Mammary epithelial cell (primary cell): ENCODE measurements around the gene WAS.

Source experiments
- EZH2 ChIP-seq: IDR thresholded peaks from 2 replicates; pipeline ENCODE4 v1.6.1; 2012; ENCODE audit warnings: low read length, inconsistent platforms, borderline replicate concordance
- TF ChIP-seq, protein P1 (sequence below), 2 donors: IDR thresholded peaks in 1 of 2; conservative IDR thresholded peaks in 1 of 2; 2 replicates each; pipeline ENCODE4 v1.5.1; 2011 to 2012; ENCODE audit warnings: inconsistent platforms in 2 of 2, low read length in 2 of 2, mild to moderate bottlenecking in 2 of 2, control low read depth in 1 of 2, low read depth in 1 of 2; ENCODE audit not compliant: insufficient read depth in 1 of 2; ENCODE audit errors: extremely low read depth in 1 of 2

DNA sequence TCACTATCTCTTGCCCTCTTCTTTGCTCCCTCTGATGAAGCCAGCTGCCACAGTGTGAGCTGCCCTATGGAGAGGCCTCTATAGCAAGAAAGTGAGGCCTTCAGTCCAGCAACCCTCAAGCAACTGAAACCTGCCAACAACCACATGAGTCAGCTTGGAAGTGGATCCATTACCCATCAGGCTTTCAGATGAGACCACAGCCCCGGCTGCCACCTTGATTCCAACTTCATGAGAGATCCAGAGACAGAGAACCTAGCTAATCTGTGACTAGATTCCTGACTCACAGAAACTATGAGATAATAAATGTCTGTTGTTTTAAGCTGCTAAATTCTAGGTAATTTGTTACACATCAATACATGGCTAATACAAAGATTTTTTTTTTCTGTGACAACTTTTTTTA, 20.4 kb upstream of the WAS start:
- TF ChIP-seq, protein P1, sequence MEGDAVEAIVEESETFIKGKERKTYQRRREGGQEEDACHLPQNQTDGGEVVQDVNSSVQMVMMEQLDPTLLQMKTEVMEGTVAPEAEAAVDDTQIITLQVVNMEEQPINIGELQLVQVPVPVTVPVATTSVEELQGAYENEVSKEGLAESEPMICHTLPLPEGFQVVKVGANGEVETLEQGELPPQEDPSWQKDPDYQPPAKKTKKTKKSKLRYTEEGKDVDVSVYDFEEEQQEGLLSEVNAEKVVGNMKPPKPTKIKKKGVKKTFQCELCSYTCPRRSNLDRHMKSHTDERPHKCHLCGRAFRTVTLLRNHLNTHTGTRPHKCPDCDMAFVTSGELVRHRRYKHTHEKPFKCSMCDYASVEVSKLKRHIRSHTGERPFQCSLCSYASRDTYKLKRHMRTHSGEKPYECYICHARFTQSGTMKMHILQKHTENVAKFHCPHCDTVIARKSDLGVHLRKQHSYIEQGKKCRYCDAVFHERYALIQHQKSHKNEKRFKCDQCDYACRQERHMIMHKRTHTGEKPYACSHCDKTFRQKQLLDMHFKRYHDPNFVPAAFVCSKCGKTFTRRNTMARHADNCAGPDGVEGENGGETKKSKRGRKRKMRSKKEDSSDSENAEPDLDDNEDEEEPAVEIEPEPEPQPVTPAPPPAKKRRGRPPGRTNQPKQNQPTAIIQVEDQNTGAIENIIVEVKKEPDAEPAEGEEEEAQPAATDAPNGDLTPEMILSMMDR (conservative IDR thresholded peaks at IDR 0.05 in 1 of 2, IDR thresholded peaks at IDR 0.05 in 1 of 2; ENCODE audit: extremely low read depth in 1 of 2, insufficient read depth in 1 of 2, low read depth in 1 of 2, low read length in 2 of 2) = no peak
- TF ChIP-seq EZH2 = no peak
